NCI-H2081 treated with DMSO at 0.1 percent for 48 hours (cell line): Measurements from ENCODE around the gene PDK2.

Source experiments
- DNase-seq: peaks from one replicate; lab custom pipeline; 2025; lab: John Stamatoyannopoulos, UW

PDK2 gene

DNA sequence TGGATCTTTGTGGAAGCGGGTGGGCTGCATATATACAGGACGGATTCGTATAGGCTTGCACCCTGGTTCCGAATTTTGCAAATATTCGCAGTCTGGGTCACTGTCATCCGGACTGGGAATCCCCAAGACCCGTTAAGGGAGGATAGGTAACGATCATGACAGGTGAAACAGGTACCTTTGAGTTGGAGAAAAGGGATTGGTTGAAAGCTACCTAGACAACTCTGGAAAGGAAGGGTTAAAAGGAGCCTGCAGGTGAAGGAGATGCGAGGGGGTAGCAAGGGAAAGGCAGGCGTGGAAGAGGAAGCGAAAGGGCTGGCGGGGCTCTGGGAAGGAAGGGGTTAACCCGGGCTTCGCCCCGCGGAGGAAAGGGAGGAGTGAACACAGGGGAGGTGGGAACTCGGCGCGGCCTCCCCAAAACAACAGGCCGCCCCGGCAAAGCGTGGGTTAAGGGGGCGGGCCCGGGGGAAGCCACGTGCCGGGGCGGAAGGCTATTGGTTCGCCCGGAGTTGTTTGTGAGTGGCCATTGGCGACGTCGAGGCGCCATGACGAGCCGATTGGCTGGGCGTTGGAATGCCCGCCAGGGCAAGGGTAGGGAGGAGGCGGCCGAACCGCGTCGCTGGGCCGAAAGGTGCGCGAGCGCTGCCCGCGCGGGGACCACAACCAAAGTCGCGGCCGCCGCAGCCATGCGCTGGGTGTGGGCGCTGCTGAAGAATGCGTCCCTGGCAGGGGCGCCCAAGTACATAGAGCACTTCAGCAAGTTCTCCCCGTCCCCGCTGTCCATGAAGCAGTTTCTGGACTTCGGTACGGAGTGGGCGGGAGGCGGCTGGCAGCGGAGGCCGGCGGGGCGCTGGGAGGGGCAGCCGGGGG, at the start of gene PDK2:
Gene PDK2 (plus strand): TSS at position 599 of the 867 bp plus-strand sequence. CDS start 85 bp downstream, at position 684.
- DNase-seq, result peak; percentile 68

DNA sequence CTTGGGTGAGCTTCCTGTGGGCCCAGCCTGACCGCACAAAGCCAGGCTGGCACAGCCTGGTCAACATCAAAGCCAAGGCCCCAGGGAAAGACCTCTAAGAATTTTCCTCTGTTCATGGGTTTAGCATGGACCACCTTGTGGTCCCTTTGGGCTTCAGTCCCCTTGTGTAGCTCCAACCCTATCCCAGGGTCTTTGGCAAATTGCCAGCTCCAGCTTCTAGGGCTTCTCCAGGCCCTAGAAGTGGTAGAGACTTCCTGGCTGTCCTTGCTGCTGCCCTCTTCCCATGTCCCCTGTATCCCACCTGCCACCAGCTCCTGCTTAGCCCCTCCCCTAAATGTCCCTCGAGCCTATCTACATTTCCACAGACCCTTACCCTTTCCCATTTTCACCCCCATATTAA, 49.0 kb upstream of the PDK2 start:
- no peak for DNase-seq

GRCh38 chr17:50046667-50047066, 48.5 kb upstream of the PDK2 start:
- no peak for DNase-seq

- no peak for DNase-seq
These were observed 48.1 kb upstream of the PDK2 start for GRCh38 chr17:50047083-50047482.

DNA sequence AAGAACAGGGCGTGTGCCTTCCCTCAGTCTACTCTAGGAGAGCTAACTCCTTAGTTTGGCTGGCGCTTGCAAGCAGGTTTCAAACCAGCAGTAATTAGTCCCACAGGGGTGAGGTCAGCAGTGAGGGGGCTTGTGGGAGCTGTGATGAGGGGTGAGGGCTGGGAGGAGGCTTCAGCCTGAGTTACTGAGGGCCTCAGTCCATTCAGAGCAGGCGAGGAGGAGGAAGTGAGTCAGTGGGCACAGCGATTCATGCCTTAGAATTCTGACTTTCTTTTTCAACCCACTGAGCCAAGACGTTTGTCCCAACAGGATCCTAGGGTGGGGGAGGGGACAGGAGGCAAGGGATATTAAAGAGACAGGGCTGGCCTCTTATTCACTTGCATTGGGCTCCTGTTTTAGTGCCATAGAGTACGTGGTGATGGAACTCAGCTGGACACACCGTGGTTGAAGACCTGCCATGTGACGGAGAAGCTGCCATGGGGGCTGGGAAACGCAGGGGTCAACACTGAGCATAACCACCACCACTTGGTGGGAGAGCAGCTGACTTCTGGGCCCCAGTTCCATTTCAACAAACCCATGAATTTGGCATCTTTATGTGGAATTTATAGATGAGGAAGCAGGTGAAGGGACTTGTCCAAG, 47.5 kb upstream of the PDK2 start:
- no peak for DNase-seq

- no peak for DNase-seq
These were observed 46.9 kb upstream of the PDK2 start for GRCh38 chr17:50048146-50048720.

DNA sequence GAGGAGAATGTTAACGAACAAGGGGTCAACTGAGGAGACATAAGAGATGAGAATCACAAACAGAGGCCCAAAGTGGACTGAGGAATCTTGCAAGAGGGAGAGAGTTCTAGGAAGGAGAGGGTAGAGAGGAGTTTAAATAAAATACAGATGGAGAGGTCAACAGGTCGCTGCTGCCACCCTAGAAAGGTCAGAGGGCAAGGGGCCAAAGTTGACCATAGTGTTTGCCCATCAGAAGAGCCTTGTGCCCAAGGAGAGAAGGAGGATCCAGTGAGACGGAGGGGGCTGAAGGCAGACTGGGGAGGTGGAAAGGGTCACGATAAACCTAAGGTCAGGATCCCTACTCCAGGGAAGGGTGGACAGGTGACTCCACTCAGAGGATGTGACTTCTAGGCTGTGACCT, 46.2 kb upstream of the PDK2 start:
- no peak for DNase-seq

GRCh38 chr17:50049636-50050035, 45.5 kb upstream of the PDK2 start:
- DNase-seq, result no peak

- no peak for DNase-seq
These were observed 44.6 kb upstream of the PDK2 start for GRCh38 chr17:50050431-50051032.

DNA sequence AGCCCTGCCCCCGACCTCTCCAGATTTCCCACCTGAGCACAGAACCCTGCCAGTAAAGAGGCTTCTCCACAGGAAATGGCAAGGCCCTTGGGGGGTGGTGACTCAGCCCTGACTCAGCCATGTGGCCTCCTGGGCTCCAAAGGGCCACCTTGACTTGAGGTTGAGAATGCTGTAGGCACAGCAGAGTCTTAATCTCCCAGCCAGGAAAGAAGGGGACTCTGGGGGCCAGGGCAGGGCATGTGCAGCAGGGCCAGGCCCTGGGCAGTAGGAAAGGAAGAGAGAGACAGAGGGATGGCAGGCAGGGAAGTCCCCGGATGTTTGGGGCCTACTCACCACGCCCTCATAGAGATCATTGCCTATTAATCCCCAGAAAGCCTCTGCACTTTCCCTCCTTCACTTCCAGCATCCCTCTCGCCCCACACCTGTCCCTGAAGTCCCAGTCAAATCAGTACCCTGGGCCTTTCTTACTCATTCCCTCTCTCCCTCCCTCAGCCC, 44.0 kb upstream of the PDK2 start:
- DNase-seq, result no peak

DNA sequence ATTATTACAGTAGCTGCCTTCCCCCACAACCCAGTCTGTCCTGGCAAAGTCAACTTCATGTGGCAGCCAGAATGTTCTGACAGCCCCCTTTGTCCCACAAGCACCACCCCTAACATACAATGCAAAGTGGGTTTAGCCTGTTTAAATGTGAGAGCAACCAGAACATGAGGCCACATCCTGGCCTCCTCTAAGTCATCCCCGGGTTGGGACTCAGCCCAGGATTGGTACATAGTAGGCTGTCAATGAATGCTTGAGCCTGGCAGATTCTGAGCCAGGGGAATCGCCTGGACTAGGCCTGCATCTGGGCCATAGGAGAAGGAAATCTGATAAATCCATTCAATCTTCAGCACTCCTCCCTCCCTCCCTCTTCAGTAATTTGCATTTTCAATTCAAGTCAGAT, 43.5 kb upstream of the PDK2 start:
- no peak for DNase-seq

DNA sequence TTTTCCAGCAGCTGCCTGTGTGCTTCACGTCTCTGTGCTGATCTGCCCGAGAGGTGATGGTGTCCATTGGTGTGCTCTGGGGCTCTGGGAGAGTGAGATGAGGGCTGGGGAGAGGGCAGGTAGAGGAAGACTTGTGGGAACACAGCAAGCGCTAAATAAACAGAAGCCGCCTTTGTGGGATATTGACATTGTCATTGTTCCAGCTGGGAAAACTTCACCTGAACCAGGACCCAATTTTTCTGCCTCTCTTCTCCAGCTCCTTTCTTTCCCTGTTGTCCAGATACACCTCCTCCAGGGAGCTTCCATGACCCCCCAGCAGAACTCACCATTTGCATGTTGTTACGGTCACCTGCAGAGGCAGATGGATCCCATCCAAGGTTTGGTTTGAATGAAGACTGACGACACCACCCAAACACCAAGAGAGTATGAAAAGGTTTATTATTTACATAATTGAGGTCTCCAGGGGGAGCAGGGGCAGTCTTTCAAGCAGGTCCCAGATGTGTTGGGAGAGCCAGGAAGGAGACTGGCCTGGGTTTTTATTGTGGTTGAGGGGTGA, 42.8 kb upstream of the PDK2 start:
- peak; percentile 24 for DNase-seq

DNA sequence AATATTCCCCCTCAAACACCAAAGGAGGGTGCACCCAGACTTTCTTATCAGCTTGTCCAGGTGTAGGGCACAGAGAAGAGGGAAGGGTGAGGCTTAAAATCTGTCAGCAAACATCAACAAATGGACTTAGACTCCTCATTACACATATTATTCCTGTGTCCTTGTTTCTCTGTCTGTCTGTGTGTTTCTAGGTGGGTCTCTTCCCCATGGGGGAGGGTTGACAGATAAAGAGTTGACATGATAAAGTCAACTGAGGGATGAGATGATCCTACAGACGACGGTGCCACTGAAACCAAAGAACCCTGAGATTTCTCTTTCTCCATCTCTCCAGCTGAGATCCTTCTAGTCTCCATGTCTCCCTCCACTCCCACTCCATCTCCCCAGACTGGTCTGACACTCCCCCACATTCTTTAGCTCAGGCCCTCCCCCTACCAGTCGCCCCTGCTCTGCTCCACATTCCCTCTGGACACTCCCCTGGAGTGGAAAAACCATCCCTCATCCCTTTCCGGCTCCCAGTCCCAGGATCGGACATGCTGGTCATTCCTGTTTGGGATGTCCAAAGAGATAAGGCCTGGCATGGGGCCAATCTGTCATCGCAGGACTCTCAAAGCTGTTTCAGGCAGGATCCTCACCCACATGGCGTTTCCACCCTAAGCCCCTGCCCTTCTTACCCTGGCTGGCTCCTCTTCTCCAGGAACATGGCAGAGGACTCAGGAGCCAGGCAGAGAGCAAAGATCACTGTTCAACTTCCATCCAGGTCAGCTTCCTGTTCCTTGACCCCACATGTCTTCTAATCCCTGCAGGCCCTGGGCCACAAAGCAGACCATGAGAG, 42.1 kb upstream of the PDK2 start:
- no peak for DNase-seq

DNA sequence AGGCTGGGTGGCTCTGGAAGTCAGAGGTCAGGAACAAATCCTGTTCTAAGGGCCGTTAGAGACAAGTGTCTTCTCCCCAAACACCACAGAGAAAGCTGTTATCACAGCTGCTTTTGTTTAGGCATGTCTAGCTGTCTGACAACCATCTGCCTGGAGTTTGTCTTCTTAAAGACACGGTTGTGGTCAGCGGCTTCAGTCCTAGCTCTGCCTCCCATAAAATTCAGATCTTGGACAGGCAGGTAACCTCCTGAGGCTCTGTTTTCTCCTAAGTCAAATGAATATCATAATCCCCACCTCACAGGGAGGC, 41.5 kb upstream of the PDK2 start:
- no peak for DNase-seq

- DNase-seq, result no peak
These were observed 40.1 kb upstream of the PDK2 start for GRCh38 chr17:50055055-50055425.

GRCh38 chr17:50055426-50056216, 39.5 kb upstream of the PDK2 start, which contains the start of gene ITGA3:
ITGA3 (plus strand) TSS chr17:50056110; CDS start chr17:50056440, 330 bp downstream.
- DNase-seq, result no peak

DNA sequence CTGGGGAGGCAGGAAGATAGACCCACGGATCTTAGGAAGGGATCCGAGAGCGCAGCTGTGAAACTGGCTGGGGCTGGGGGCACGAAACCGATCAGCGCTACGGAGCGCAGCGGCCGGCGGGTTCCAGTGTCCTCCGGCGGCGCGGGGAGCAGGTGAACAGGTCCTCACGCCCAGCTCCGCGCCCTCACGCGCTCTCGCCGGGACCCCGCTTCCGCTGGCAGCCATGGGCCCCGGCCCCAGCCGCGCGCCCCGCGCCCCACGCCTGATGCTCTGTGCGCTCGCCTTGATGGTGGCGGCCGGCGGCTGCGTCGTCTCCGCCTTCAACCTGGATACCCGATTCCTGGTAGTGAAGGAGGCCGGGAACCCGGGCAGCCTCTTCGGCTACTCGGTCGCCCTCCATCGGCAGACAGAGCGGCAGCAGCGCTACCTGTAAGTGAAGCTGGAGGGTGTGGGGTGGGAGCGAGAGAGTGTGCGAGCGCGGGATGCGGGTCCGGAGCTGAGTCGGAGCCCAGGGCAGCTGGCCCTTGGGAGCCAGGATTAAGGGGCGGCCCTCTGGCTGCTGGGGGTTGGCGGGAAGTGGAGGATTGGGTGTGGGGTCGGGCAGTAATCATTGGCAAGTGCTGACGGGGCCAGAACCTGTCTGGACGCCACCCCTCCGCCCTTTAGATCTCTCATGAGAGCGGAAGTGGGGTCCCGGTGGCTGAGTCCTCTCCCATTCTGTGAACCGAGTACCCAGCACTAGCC, 38.8 kb upstream of the PDK2 start:
- DNase-seq, result peak; percentile 6

GRCh38 chr17:50056961-50057330, 38.2 kb upstream of the PDK2 start:
- no peak for DNase-seq

DNA sequence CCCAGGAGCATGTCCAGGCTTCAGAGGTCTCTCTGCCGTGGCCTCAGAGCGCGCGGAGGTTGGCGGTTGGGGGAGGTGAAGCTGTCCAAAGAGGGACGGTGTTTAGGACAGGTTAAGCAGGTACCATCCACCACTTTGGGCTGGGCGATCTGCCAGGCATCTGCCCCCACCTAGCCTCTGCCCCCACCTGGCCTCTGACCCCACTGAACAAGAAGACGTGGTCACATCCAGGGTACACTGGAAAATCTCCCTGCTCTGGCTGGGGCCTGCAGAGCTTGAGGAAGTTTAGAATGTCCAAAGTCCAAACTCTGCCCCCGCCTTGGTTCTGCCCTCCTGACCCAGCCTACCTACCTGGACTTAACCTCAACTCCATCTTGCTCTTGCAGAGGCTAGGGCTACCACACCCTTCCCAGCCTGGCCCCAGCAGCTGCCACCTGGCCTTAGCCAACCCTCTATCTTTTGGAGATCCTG, 37.6 kb upstream of the PDK2 start:
- DNase-seq, result no peak
